IPS-20b (cell line): ENCODE measurements around the gene CCL28.
"Not testable (repeated sequence)": the region's sequence is repeated elsewhere in the genome, so short reads cannot be mapped to it uniquely, and the experiment has no call there.

Experiments used
- H3K27ac ChIP-seq: one replicate; pipeline ENCODE4 v1.5.1; 2013; ENCODE audit warnings: low read length
- H3K27me3 ChIP-seq: 2 replicates; pipeline ENCODE4 v1.6.1; 2013; ENCODE audit warnings: mild to moderate bottlenecking, low read length, inconsistent platforms; ENCODE audit not compliant: insufficient read depth
- H3K36me3 ChIP-seq: 2 replicates; pipeline ENCODE4 v1.6.1; 2013; ENCODE audit warnings: low read depth, mild to moderate bottlenecking, inconsistent platforms, low read length, moderate library complexity; ENCODE audit not compliant: insufficient read depth
- H3K4me1 ChIP-seq: 2 replicates; pipeline ENCODE4 v1.6.1; 2013; ENCODE audit warnings: mild to moderate bottlenecking, control low read depth, inconsistent platforms, low read length, moderate library complexity; ENCODE audit not compliant: insufficient read depth
- H3K4me3 ChIP-seq: 2 replicates; pipeline ENCODE4 v1.5.1; 2013; ENCODE audit warnings: mild to moderate bottlenecking, low read length, inconsistent platforms
- H3K9ac ChIP-seq: 2 replicates; pipeline ENCODE4 v1.6.1; 2013; ENCODE audit warnings: low read depth, mild to moderate bottlenecking, inconsistent platforms, low read length, moderate library complexity
- H3K9me3 ChIP-seq: 2 replicates; pipeline ENCODE4 v1.6.1; 2013; ENCODE audit warnings: mild to moderate bottlenecking, low read depth, low read length, inconsistent platforms; ENCODE audit not compliant: insufficient read depth

Gene CCL28, protein sequence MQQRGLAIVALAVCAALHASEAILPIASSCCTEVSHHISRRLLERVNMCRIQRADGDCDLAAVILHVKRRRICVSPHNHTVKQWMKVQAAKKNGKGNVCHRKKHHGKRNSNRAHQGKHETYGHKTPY

DNA sequence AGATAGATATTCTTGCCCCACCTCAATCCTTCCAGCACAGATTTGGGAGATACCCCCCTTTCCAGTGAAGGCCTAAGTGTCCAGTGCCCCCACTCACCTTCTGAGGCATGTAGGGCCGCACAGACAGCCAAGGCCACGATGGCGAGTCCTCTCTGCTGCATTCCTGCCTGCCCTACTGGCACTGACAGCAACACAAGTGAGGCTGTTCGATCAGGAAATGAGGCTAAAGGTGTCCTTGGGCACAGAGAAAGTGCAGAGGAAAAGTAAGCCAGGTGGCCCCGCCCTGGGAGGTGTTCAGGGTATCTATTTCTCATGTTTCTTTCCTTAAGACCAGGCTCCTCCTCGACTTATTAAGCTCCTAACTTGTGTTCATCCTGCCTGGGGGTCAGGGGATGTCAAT is at the start of gene CCL28:
Gene CCL28 (minus strand): TSS at position 236 of the 400 bp plus-strand sequence. CDS start 75 bp downstream, at position 161.
- Histone ChIP-seq H3K27ac (no peak within 1 kb of the TSS), H3K9ac (no peak within 1 kb of the TSS), H3K9me3 (no peaks in the 10 kb centered on the region), H3K27me3 (no peaks in the 10 kb centered on the region), H3K4me1 (no peaks in the 10 kb centered on the region), H3K36me3 (no peaks in the 10 kb centered on the region), H3K4me3 (no peak within 1 kb of the TSS)

DNA sequence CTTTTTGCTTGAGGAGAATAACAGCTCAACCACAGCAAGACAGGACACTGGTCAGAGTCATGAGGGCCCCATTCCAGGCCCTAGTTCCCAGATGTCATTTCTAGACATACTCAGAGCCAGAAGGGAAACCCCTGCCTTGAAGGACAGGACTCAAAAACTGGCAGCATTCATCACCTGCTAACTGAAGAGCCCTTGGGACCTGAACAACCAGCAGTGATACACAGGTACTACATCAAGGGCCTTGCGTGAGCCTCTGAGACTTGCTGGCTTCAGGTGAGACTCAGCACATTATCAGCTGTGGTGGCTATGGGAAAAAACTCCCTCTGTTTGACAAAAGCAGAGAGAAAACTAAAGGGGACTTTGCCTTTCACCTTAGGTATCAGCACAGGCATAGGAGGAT is 48.9 kb upstream of the CCL28 start:
- Histone ChIP-seq H3K27ac (no peak overlapping the region), H3K4me3 (no peak overlapping the region), H3K27me3 (no peaks in the 10 kb centered on the region), H3K9me3 (peaks cover 25% of the 10 kb centered on the region), H3K4me1 (no peaks in the 10 kb centered on the region), H3K9ac (no peak overlapping the region), H3K36me3 (0 out of 2 replicates have a peak, but pooled peaks cover 3% of the 10 kb centered on the region)

DNA sequence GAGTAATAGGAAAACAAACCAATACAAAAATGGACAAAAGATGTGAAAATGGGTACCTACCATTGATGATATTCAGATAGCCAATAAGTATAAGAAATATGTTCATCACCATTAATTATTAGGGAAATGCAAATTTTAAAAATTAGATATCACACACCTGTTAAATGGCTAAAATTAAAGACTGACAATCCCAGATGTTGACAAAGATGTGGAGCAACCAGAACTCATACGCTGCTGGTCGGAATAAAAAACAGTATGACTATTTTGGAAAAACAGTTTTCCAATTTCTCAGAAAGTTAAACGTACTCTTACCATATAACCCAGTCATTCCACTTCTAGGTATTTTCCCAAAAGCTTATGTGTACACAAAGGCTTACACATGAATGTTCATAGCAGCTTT is 44.4 kb upstream of the CCL28 start:
- H3K27me3 ChIP-seq, result no peaks in the 10 kb centered on the region
- H3K4me1 ChIP-seq, result no peaks in the 10 kb centered on the region
- no peak overlapping the region for H3K4me3 ChIP-seq
- H3K9me3 ChIP-seq, result peaks cover 24% of the 10 kb centered on the region
- no peak overlapping the region for H3K27ac ChIP-seq
- H3K36me3 ChIP-seq, result 0 out of 2 replicates have a peak, but pooled peaks cover under 1% of the 10 kb centered on the region
- no peak overlapping the region for H3K9ac ChIP-seq

DNA sequence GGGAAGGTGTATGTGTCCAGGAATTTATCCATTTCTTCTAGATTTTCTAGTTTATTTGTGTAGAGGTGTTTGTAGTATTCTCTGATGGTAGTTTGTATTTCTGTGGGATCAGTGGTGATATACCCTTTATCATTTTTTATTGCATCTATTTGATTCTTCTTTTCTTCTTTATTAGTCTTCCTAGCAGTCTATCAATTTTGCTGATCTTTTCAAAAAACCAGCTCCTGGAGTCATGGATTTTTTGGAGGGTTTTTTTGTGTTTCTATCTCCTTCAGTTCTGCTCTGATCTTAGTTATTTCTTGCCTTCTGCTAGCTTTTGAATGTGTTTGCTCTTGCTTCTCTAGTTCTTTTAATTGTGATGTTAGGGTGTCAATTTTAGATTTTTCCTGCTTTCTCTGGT is 29.4 kb upstream of the CCL28 start:
- H3K27ac ChIP-seq, H3K9ac ChIP-seq, H3K4me1 ChIP-seq, H3K36me3 ChIP-seq, H3K4me3 ChIP-seq, H3K27me3 ChIP-seq: not testable (repeated sequence)
- peaks cover 14% of the 10 kb centered on the region; the same call in 1 of the 2 replicates for H3K9me3 ChIP-seq

DNA sequence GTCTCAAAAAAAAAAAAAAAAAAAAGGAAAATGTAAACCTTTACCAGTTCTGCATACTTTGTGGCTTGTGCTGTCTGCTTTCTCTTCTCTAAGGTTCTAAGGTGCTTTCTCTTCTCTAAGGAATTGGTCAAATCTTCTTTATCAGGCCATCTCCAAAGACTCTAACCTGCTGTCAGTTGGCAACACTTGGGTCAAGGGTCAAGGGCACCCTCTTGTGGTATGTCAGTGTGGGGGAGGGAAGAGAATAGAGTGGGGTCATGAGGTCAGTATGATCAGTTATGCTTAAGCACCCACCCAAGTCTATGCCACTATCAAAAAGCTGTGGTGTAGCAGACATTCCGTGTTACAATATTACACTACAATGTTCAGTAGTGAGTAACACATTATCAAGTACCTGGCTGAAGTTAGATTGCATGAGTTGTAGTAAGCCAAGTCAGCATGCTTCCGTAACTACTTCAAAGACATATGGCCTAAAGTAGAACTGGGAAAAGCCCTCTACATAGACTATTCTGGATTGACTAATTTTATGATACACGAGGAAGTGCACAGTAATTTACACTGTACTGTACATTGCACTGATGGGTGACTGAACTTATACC is 25.0 kb upstream of the CCL28 start:
- Histone ChIP-seq H3K4me1 (no peaks in the 10 kb centered on the region), H3K4me3 (no peak overlapping the region), H3K27ac (no peak overlapping the region), H3K27me3 (no peaks in the 10 kb centered on the region), H3K36me3 (no peaks in the 10 kb centered on the region), H3K9me3 (no peaks in the 10 kb centered on the region), H3K9ac (no peak overlapping the region)

DNA sequence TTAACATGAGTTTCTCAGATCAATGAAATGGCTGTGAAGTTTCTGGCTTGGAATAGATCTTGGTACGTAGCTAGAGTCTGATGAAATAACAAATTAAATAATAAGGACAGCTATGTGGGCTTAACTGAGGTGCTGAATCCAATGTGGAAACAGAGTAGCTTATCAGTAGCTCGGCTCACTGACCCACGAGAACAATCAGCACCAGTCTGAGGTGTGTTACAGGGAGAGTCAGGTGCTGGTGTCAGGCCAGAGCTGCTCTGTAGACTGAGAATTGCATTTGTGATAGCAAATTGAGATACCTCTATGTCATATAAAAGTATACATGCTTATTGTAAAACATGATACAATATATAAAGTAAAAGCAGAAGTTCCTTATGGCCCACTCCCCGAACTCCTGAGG is 21.2 kb upstream of the CCL28 start:
- Histone ChIP-seq H3K9me3 (no peaks in the 10 kb centered on the region), H3K9ac (no peak overlapping the region), H3K4me1 (no peaks in the 10 kb centered on the region), H3K4me3 (no peak overlapping the region), H3K27ac (no peak overlapping the region), H3K27me3 (no peaks in the 10 kb centered on the region), H3K36me3 (no peaks in the 10 kb centered on the region)

DNA sequence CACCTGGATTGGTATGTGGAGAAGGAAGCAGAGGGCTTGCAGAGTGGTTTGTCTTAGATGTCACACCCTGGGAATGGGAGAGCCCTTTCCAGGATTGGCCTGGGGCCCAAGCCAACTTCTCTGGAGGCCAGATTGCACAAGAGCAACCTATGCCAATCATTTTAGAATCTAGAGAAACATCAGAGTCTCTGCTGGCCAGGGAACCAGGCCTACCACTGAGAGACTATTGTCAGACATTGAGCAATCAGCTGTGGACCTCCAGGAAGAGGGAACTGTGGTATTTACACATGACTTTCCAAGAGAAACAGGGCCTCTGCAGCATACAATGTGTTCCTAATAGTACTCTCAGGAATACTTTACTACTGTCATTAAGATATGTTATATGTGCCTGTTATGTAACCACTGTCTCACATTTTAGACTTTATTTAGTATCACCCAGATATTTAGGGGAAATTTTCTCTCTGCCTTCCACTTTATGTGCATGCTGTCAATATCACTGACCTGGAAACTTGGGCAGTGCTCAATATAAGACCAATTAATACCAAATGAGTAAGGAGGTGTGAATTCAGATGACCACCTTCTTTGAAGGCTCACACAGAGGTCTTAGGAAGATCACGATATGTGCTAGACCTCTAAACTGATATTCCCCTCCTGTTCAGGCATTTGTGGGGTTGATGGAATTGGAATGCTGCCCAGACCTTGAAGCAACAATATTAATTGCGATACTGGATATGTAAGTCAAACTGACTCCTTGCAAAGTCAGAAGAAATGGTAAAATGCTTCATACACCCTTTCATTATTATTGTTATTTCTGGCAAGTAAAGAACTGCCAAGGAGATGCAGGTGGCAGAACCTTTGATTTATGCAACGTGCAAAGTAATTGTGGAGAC is 20.5 kb upstream of the CCL28 start:
- Histone ChIP-seq H3K4me3 (no peak overlapping the region), H3K36me3 (no peaks in the 10 kb centered on the region), H3K27me3 (no peaks in the 10 kb centered on the region), H3K9ac (no peak overlapping the region), H3K9me3 (no peaks in the 10 kb centered on the region), H3K27ac (no peak overlapping the region), H3K4me1 (no peaks in the 10 kb centered on the region)

DNA sequence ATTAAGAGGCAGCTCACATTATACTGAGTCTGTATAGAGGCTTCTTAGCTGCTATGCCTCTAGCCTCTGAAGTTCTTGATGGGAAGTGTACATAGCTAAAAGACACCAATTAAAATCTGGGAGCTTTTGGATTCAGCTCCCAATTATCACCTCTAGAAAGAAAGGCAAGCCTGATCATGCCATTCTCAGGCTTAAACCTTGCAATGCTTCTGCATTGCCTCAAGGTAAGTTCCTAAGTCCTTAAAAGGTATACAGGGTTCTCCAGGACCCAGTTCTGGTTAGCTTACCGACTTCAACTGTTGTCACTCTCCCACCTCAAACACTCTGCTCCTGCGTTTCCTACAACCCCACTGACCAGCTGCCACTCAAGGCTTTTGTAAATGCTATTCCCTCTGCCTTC is 17.5 kb upstream of the CCL28 start:
- Histone ChIP-seq H3K4me1 (no peaks in the 10 kb centered on the region), H3K9ac (no peak overlapping the region), H3K27me3 (no peaks in the 10 kb centered on the region), H3K4me3 (no peak overlapping the region), H3K9me3 (peaks cover 6% of the 10 kb centered on the region; the same call in 1 of the 2 replicates), H3K36me3 (no peaks in the 10 kb centered on the region), H3K27ac (no peak overlapping the region)

DNA sequence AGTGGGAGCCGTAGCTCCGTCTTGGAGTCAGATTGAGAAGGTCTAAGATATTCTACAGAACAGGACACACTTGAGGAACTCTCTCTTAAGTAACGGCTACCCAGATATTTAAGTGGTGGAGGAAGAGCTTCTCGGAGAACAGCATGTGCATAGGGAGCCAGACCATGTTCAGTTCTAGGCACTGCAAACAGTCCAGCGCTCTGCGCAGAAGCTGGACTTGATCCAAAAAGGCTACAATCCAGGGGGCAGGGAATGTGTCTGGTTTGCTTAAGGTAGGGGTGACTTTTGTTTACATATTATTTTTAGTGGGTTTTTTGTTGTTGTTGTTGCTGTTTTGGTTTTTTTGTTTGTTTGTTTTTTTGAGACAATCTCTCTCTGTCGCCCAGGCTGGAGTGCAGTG is 16.8 kb upstream of the CCL28 start:
- H3K9ac ChIP-seq, result no peak overlapping the region
- peaks cover 6% of the 10 kb centered on the region; the same call in 1 of the 2 replicates for H3K9me3 ChIP-seq
- H3K4me1 ChIP-seq, result no peaks in the 10 kb centered on the region
- no peaks in the 10 kb centered on the region for H3K36me3 ChIP-seq
- no peak overlapping the region for H3K27ac ChIP-seq
- H3K27me3 ChIP-seq, result no peaks in the 10 kb centered on the region
- H3K4me3 ChIP-seq, result no peak overlapping the region

DNA sequence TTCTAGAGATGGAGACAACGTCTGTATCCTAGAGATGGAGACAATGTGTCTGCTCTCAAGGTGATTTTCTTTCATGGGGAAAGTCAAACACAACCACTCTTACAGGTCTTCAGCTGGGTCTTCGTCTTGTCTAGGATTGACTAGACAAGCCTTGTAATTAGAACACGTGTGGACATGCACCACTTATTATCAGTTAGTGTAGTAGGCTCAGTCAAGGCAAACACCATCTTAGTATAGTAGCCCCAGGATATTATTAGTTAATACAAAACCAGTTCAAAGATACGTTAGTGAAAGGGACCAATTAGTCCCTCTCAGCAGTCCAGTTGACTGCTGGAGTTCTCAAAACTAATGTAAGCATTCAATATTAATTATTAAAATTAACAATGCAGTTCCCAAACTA is 15.1 kb upstream of the CCL28 start:
- Histone ChIP-seq H3K27ac (no peak overlapping the region), H3K27me3 (no peaks in the 10 kb centered on the region), H3K36me3 (no peaks in the 10 kb centered on the region), H3K4me3 (no peak overlapping the region), H3K9ac (no peak overlapping the region), H3K9me3 (peaks cover 6% of the 10 kb centered on the region; the same call in 1 of the 2 replicates), H3K4me1 (no peaks in the 10 kb centered on the region)

DNA sequence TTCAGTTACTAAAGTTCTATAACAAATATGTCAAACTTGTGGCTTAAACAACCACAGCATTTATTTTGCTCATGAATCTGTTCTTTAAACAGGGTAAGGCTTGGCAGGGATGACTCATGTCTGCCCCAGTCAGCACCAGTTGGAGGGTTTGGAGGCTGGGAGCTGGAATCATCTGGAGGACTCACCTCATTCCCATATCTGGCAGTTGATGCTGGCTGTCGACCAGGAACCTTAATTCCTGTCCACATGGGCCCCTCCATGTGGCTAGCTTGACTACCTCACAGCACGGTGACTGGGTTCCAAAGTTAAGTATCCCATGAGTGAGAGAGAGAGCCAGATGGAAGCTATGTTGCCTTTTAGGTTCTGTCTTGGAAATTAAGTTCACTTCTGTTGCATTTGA is 13.8 kb upstream of the CCL28 start:
- Histone ChIP-seq H3K4me3 (no peak overlapping the region), H3K4me1 (no peaks in the 10 kb centered on the region), H3K27ac (no peak overlapping the region), H3K9ac (no peak overlapping the region), H3K36me3 (no peaks in the 10 kb centered on the region), H3K9me3 (peaks cover 6% of the 10 kb centered on the region; the same call in 1 of the 2 replicates), H3K27me3 (no peaks in the 10 kb centered on the region)

DNA sequence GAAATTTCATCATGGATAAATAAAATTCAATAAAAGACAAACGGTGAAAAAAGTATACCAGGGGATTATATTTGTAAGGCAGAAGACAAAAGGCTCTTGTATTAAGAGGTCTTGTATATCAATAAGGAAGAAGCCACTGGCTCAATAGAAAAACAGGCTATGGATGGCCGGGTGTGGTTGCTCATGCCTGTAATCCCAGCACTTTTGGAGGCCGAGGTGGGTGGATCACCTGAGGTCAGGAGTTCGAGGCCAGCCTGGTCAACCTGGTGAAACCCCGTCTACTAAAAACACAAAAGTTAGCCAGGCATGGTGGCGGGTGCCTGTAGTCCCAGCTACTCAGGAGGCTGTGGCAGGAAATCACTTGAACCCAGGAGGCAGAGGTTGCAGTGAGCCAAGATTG is 10.9 kb upstream of the CCL28 start:
- not testable (repeated sequence) for H3K27me3 ChIP-seq, H3K9ac ChIP-seq, H3K9me3 ChIP-seq, H3K4me1 ChIP-seq, H3K27ac ChIP-seq, H3K36me3 ChIP-seq, H3K4me3 ChIP-seq
